HG02981 (cell line): ENCODE results near the gene MAML3.

Experiments used
- ATAC-seq: cut with Tn5 transposase; IDR thresholded peaks from one replicate; pipeline ENCODE4 v1.9.1; 2021; ENCODE audit warnings: mild to moderate bottlenecking, moderate library complexity; ENCODE audit not compliant: unreplicated experiment

Gene MAML3

GRCh38 chr4:140012688-140013486 is 141.1 kb downstream of the MAML3 start:
- ATAC-seq: peak; percentile 68

GRCh38 chr4:140005699-140006098 is 148.3 kb downstream of the MAML3 start:
- no peak for ATAC-seq

- no peak for ATAC-seq
These were observed 148.9 kb downstream of the MAML3 start for GRCh38 chr4:140004922-140005627.

- ATAC-seq: no peak
These were observed 149.5 kb downstream of the MAML3 start for GRCh38 chr4:140004549-140004895.

GRCh38 chr4:140003876-140004548 is 150.0 kb downstream of the MAML3 start:
- ATAC-seq: no peak

GRCh38 chr4:140000232-140000631 is 153.8 kb downstream of the MAML3 start:
- no peak for ATAC-seq

GRCh38 chr4:139988863-139989765 is 164.9 kb downstream of the MAML3 start:
- no peak for ATAC-seq

- no peak for ATAC-seq
These were observed 166.5 kb downstream of the MAML3 start for GRCh38 chr4:139987502-139987850.

- no peak for ATAC-seq
These were observed 167.1 kb downstream of the MAML3 start for GRCh38 chr4:139986689-139987501.

GRCh38 chr4:139986106-139986505 is 167.9 kb downstream of the MAML3 start:
- no peak for ATAC-seq

GRCh38 chr4:139985401-139985800 is 168.6 kb downstream of the MAML3 start:
- ATAC-seq: no peak

- no peak for ATAC-seq
These were observed 169.5 kb downstream of the MAML3 start for GRCh38 chr4:139984471-139984870.

- peak; percentile 96 for ATAC-seq
These were observed 175.3 kb downstream of the MAML3 start for GRCh38 chr4:139978692-139979091.

- ATAC-seq: peak; percentile 45
These were observed 176.0 kb downstream of the MAML3 start for GRCh38 chr4:139977838-139978609.

GRCh38 chr4:139975830-139976272 is 178.1 kb downstream of the MAML3 start:
- ATAC-seq: no peak

- ATAC-seq: no peak
These were observed 180.4 kb downstream of the MAML3 start for GRCh38 chr4:139973616-139974015.

GRCh38 chr4:139973015-139973414 is 181.0 kb downstream of the MAML3 start:
- no peak for ATAC-seq

- no peak for ATAC-seq
These were observed 181.7 kb downstream of the MAML3 start for GRCh38 chr4:139972305-139972704.

- ATAC-seq: no peak
These were observed 182.9 kb downstream of the MAML3 start for GRCh38 chr4:139971111-139971510.
